H1 (cell line): ENCODE data around the gene XKR7. TPM values are rescaled to one million over a fixed set of nuclear protein-coding genes. Genes with fewer than 3 reads are reported as not detected.

Source experiments
- CTCF ChIA-PET: fragments of 300-600 bp; sonication (Branson Sonifier 250); formaldehyde crosslinking; loops from one replicate; lab custom pipeline; 2021; ENCODE audit not compliant: partially characterized antibody; lab: Charles Lee
- POLR2A ChIA-PET: fragments of 300-600 bp; sonication (Branson Sonifier 250); formaldehyde crosslinking; loops from one replicate; lab custom pipeline; 2021; ENCODE audit warnings: inconsistent platforms; ENCODE audit not compliant: partially characterized antibody; lab: Charles Lee
- DNase-seq, 2 experiments: peaks; one replicate each; pipeline versions ENCODE4 v3.0.0 to v3.0.0-alpha.2; 2010 to 2022; ENCODE audit warnings: low spot score in 2 of 2, low read depth in 1 of 2, mixed read lengths in 1 of 2
- FAIRE-seq: peaks from 2 replicates; lab custom pipeline; 2011; peaks lifted over from hg19 to GRCh38; lab: Jason Lieb, UNC
- H2AFZ ChIP-seq: 2 replicates; pipeline ENCODE4 v1.8.1; 2012; ENCODE audit warnings: low read length, inconsistent platforms
- H2AK5ac ChIP-seq: 2 replicates; pipeline ENCODE4 v1.6.1; 2013; ENCODE audit warnings: low read depth, low read length
- H2BK120ac ChIP-seq: replicated peaks from 2 replicates; pipeline ENCODE3; 2013; ENCODE audit warnings: low read depth, low read length, inconsistent platforms
- H2BK12ac ChIP-seq: 2 replicates; pipeline ENCODE4 v1.6.1; 2013; ENCODE audit warnings: low read depth, low read length
- H2BK15ac ChIP-seq: 2 replicates; pipeline ENCODE4 v1.6.1; 2013; ENCODE audit warnings: low read length
- H2BK20ac ChIP-seq: 2 replicates; pipeline ENCODE4 v1.6.1; 2013; ENCODE audit warnings: low read length
- H2BK5ac ChIP-seq: 2 replicates; pipeline ENCODE4 v1.6.1; 2013; ENCODE audit warnings: low read depth, low read length
- H3K14ac ChIP-seq: 2 replicates; pipeline ENCODE4 v1.6.1; 2013; ENCODE audit warnings: inconsistent platforms; ENCODE audit not compliant: insufficient read length
- H3K18ac ChIP-seq: 2 replicates; pipeline ENCODE4 v1.6.1; 2013; ENCODE audit warnings: low read length; ENCODE audit errors: extremely low read depth
- H3K23ac ChIP-seq: 2 replicates; pipeline ENCODE4 v1.6.1; 2013; ENCODE audit warnings: inconsistent platforms; ENCODE audit not compliant: insufficient read length
- H3K23me2 ChIP-seq: 2 replicates; pipeline ENCODE4 v1.6.1; 2013; ENCODE audit warnings: low read depth, low read length
- H3K27ac ChIP-seq: 2 replicates; pipeline ENCODE4 v1.6.1; 2011; ENCODE audit warnings: low read depth, low read length, inconsistent platforms
- H3K27me3 ChIP-seq, 4 experiments: replicated peaks in 1 of 4; 1 replicate in 1 of 4; 2 replicates in 3 of 4; pipeline versions ENCODE4 v1.6.1 to v1.8.1; 2011 to 2013; ENCODE audit warnings: low read length in 3 of 4, mild to moderate bottlenecking in 3 of 4, inconsistent platforms in 2 of 4, mixed read lengths in 2 of 4, moderate library complexity in 1 of 4; ENCODE audit not compliant: control insufficient read depth in 3 of 4, insufficient read depth in 3 of 4; ENCODE audit errors: extremely low read depth in 1 of 4
- H3K36me3 ChIP-seq, 4 experiments: 2 replicates each; pipeline versions ENCODE4 v1.6.1 to v1.8.1; 2011 to 2013; ENCODE audit warnings: mild to moderate bottlenecking in 4 of 4, low read length in 3 of 4, moderate library complexity in 2 of 4, control low read depth in 1 of 4, inconsistent platforms in 1 of 4; ENCODE audit not compliant: insufficient read depth in 4 of 4, control insufficient read depth in 2 of 4
- H3K4ac ChIP-seq: replicated peaks from 2 replicates; pipeline ENCODE3; 2013; ENCODE audit warnings: low read length, low read depth, mixed read lengths, inconsistent platforms; ENCODE audit not compliant: insufficient read length
- H3K4me1 ChIP-seq, 4 experiments: replicated peaks in 1 of 4; 1 replicate in 1 of 4; 2 replicates in 3 of 4; pipeline versions ENCODE4 v1.6.1 to v1.8.1; 2011 to 2013; ENCODE audit warnings: low read length in 3 of 4, inconsistent platforms in 2 of 4, mixed read lengths in 1 of 4; ENCODE audit not compliant: insufficient read depth in 4 of 4, control insufficient read depth in 3 of 4
- H3K4me2 ChIP-seq, 2 experiments: 2 replicates each; pipeline versions ENCODE4 v1.6.1 to v1.8.1; 2011 to 2013; ENCODE audit warnings: low read depth in 2 of 2, low read length in 2 of 2, control low read depth in 1 of 2, inconsistent platforms in 1 of 2, mild to moderate bottlenecking in 1 of 2; ENCODE audit not compliant: insufficient read depth in 1 of 2
- H3K4me3 ChIP-seq, 4 experiments: fragments of 200-600, 300-600 bp in 1 of 4; sonication (generic), shearing (Covaris generic), sonication (Bioruptor Twin) in 1 of 4; 2 replicates each; pipeline versions ENCODE4 v1.5.1 to v1.8.1; 2011 to 2016; ENCODE audit warnings: low read length in 4 of 4, low read depth in 3 of 4, control low read depth in 2 of 4, inconsistent platforms in 2 of 4, mild to moderate bottlenecking in 2 of 4, mixed read lengths in 1 of 4, moderate library complexity in 1 of 4; ENCODE audit not compliant: insufficient read depth in 2 of 4; ENCODE audit errors: extremely low read depth in 1 of 4
- H3K56ac ChIP-seq: replicated peaks from 2 replicates; pipeline ENCODE3; 2013; ENCODE audit warnings: low read depth, mild to moderate bottlenecking, mixed read lengths, low read length, inconsistent platforms; ENCODE audit not compliant: insufficient read length
- H3K79me1 ChIP-seq: 2 replicates; pipeline ENCODE4 v1.6.1; 2013; ENCODE audit warnings: low read depth, low read length, control low read depth
- H3K79me2 ChIP-seq, 2 experiments: 2 replicates each; pipeline versions ENCODE4 v1.6.1 to v1.8.1; 2012 to 2013; ENCODE audit warnings: low read length in 2 of 2, mild to moderate bottlenecking in 2 of 2, inconsistent platforms in 1 of 2; ENCODE audit not compliant: insufficient read depth in 2 of 2, control insufficient read depth in 1 of 2
- H3K9ac ChIP-seq, 4 experiments: replicated peaks in 1 of 4; 1 replicate in 1 of 4; 2 replicates in 3 of 4; pipeline versions ENCODE4 v1.6.1 to v1.8.1; 2011 to 2013; ENCODE audit warnings: low read depth in 3 of 4, low read length in 3 of 4, control low read depth in 2 of 4, mild to moderate bottlenecking in 2 of 4, moderate library complexity in 2 of 4, inconsistent platforms in 1 of 4; ENCODE audit errors: extremely low read depth in 1 of 4
- H3K9me3 ChIP-seq, 2 experiments: 2 replicates each; pipeline versions ENCODE4 v1.6.1 to v1.8.1; 2012 to 2013; ENCODE audit warnings: mild to moderate bottlenecking in 2 of 2, moderate library complexity in 2 of 2, control low read depth in 1 of 2, inconsistent platforms in 1 of 2, low read depth in 1 of 2, low read length in 1 of 2, mixed read lengths in 1 of 2; ENCODE audit not compliant: insufficient read depth in 2 of 2
- H4K20me1 ChIP-seq, 2 experiments: replicated peaks in 1 of 2; 2 replicates each; pipeline versions ENCODE3 to v1.8.1; 2011 to 2013; ENCODE audit warnings: inconsistent platforms in 2 of 2, low read length in 2 of 2, mild to moderate bottlenecking in 1 of 2; ENCODE audit not compliant: insufficient read depth in 2 of 2, control insufficient read depth in 1 of 2
- H4K5ac ChIP-seq: 2 replicates; pipeline ENCODE4 v1.6.1; 2013; ENCODE audit warnings: low read length, low read depth, mixed read lengths, inconsistent platforms; ENCODE audit not compliant: insufficient read length
- H4K8ac ChIP-seq: 2 replicates; pipeline ENCODE4 v1.8.0; 2013; ENCODE audit warnings: mild to moderate bottlenecking, moderate library complexity, low read length, inconsistent platforms; ENCODE audit not compliant: insufficient read depth; ENCODE audit errors: extremely low read depth
- H4K91ac ChIP-seq: replicated peaks from 2 replicates; pipeline ENCODE3; 2013; ENCODE audit warnings: low read length, mixed read lengths, inconsistent platforms; ENCODE audit not compliant: insufficient read length
- CHD1 ChIP-seq: IDR thresholded peaks from 2 replicates; pipeline ENCODE4 v1.6.1; 2012; ENCODE audit warnings: low read depth, low read length, improper control_type of control experiment
- CHD2 ChIP-seq: IDR thresholded peaks from 2 replicates; pipeline ENCODE4 v1.6.1; 2012; ENCODE audit warnings: low read length, improper control_type of control experiment
- EGR1 ChIP-seq: IDR thresholded peaks from 2 replicates; pipeline ENCODE4 v1.6.1; 2011; ENCODE audit warnings: low read depth, low read length, borderline replicate concordance
- HDAC6 ChIP-seq: IDR thresholded peaks from one replicate; pipeline ENCODE4 v1.7.1; 2012; ENCODE audit warnings: low read depth, mild to moderate bottlenecking, inconsistent platforms, low read length, moderate library complexity
- KDM4A ChIP-seq: IDR thresholded peaks from one replicate; pipeline ENCODE4 v1.7.1; 2012; ENCODE audit warnings: low read depth, mild to moderate bottlenecking, moderate library complexity, low read length, inconsistent platforms; ENCODE audit not compliant: severe bottlenecking
- SUZ12 ChIP-seq: fragments of 200-600 bp; sonication (generic); IDR thresholded peaks from 2 replicates; pipeline ENCODE4 v1.6.1; 2012; ENCODE audit warnings: mild to moderate bottlenecking, inconsistent platforms, low read length, moderate library complexity, mixed read lengths
- TBP ChIP-seq: IDR thresholded peaks from 2 replicates; pipeline ENCODE4 v1.6.1; 2011; ENCODE audit warnings: low read depth, low read length, improper control_type of control experiment
- TCF12 ChIP-seq: IDR thresholded peaks from 2 replicates; pipeline ENCODE4 v1.6.1; 2011; ENCODE audit warnings: low read depth, mild to moderate bottlenecking, low read length
- TEAD4 ChIP-seq: IDR thresholded peaks from 2 replicates; pipeline ENCODE4 v1.6.1; 2012; ENCODE audit warnings: low read depth, low read length, inconsistent platforms, mixed read lengths
- WGBS, 2 experiments: shearing (Covaris generic) in 1 of 2; methylation state at CpG; one replicate each; pipeline versions ENCODE4 v1.1.6 to v1.1.7; 2013 to 2015; ENCODE audit warnings: low lambda C conversion rate in 2 of 2, mixed read lengths in 2 of 2, inconsistent platforms in 1 of 2, low coverage in 1 of 2, missing lambda C conversion rate in 1 of 2; ENCODE audit not compliant: insufficient replicate concordance in 2 of 2, insufficient coverage in 1 of 2, insufficient read length in 1 of 2; ENCODE audit errors: extremely low coverage in 1 of 2, missing lambda C conversion rate in 1 of 2; 5-methylcytosine and 5-hydroxymethylcytosine counted together
- polyA plus RNA-seq, 7 experiments: library from polyadenylated mRNA; depleted of rRNA in 3 of 7; stranded (reverse) in 5 of 7; unstranded in 2 of 7; fragments of >200 nt in 5 of 7; fragments of 200-250 nt in 2 of 7; gene quantifications; 1 replicate in 5 of 7; 2 replicates in 1 of 7; 4 replicates in 1 of 7; pipeline versions ENCODE4 v1.2.1 to v1.2.3, GENCODE V29; 2011 to 2013; ENCODE audit warnings: missing spikeins in 2 of 7, mixed read lengths in 2 of 7
- total RNA-seq: library from RNA; stranded (reverse); fragmentation: NEBNext Ultra II Directional; extraction: Animal tissue kit (Norgen Biotek cat#: 25700); gene quantifications from 2 replicates; pipeline ENCODE4 v1.2.1, GENCODE V29; 2021

The XKR7 gene
- total and polyA plus RNA-seq, 2 of the 8 experiments (the other 6 are each of a cell fraction or from before 2014, with no cell fraction given) = 1.8 to 2.4 TPM

- no peaks in the 10 kb centered on the region for H3K9me3 ChIP-seq
- no peak overlapping the region for H4K91ac ChIP-seq
- H3K4me3 ChIP-seq = no peak overlapping the region
- no peak overlapping the region for H3K4me2 ChIP-seq
- H4K5ac ChIP-seq = no peak overlapping the region
- peak overlapping the region; percentile 60; the same call in 1 of the 2 replicates for H2BK12ac ChIP-seq
- DNase-seq = no peak
- no peaks in the 10 kb centered on the region for H3K79me2 ChIP-seq
- peaks cover 0 to 3% (median 1%) of the 10 kb centered on the region in 4 experiments; a peak in 2 of 7 replicates for H3K4me1 ChIP-seq
- H3K79me1 ChIP-seq = no peaks in the 10 kb centered on the region
- H3K56ac ChIP-seq = no peak overlapping the region
- no peaks in the 10 kb centered on the region for H4K20me1 ChIP-seq
- H3K27me3 ChIP-seq = peaks cover 0 to 3% (median 0%) of the 10 kb centered on the region in 4 experiments; a peak in 2 of 7 replicates
- no peak overlapping the region for H2AFZ ChIP-seq
- H3K18ac ChIP-seq = no peak overlapping the region
- TF ChIP-seq KDM4A = no peak
- no peak for TF ChIP-seq TBP
- no peak for TF ChIP-seq TEAD4
- no peak for TF ChIP-seq CHD1
- TF ChIP-seq HDAC6 = no peak
- no peak for TF ChIP-seq CHD2
- no peak for TF ChIP-seq EGR1
- TF ChIP-seq SUZ12 = no peak
- no peak for TF ChIP-seq TCF12
- TF ChIP-seq, all 59 proteins: peak for 0
- H2BK120ac ChIP-seq = no peak overlapping the region
- H3K23me2 ChIP-seq = peaks cover 4% of the 10 kb centered on the region; the same call in 1 of the 2 replicates
- H3K36me3 ChIP-seq = no peaks in the 10 kb centered on the region
- ChIA-PET CTCF (interaction anchor here (0.6 to 1.7 kb wide), 6 partner anchors 22 to 138 kb away, joined by 3 to 4 read pairs (median 4); partner anchors contain the start of gene PDRG1), POLR2A (interaction anchor here (0.6 to 1.0 kb wide), 2 partner anchors 10 to 1678 kb away, joined by 3 read pairs; no protein-coding TSS in a partner anchor)
- H3K27ac ChIP-seq = no peak overlapping the region
- 70% methylated on average over 6 of the region's 6 CpGs; no CpG with 5 or more reads in 1 of the 2 experiments for WGBS, 2 experiments
- peak overlapping the region; percentile 32; the same call in 1 of the 2 replicates for H2BK5ac ChIP-seq
- H3K9ac ChIP-seq = no peak overlapping the region; a peak in 2 of 7 replicates
- H3K23ac ChIP-seq = no peak overlapping the region
- no peak overlapping the region for H3K4ac ChIP-seq
- H4K8ac ChIP-seq = no peak overlapping the region
- H2BK15ac ChIP-seq = 0 out of 2 replicates have a peak overlapping the region, but pooled peaks have one; percentile 29
- FAIRE-seq = no peak
- no peak overlapping the region for H2AK5ac ChIP-seq
- H2BK20ac ChIP-seq = no peak overlapping the region
- H3K14ac ChIP-seq = no peak overlapping the region
These were observed 17.1 kb downstream of the XKR7 start for GRCh38 chr20:31984981-31985471.
